ENCODE data around the gene CDYL2. TPM values are rescaled to one million over a fixed set of nuclear protein-coding genes. Genes with fewer than 3 reads are reported as not detected.
"Not testable (repeated sequence)": the region's sequence is repeated elsewhere in the genome, so short reads cannot be mapped to it uniquely, and the experiment has no call there.

The CDYL2 gene
- total RNA-seq, 2 experiments from 2014 or later: 0.98 to 2.5 TPM

DNA sequence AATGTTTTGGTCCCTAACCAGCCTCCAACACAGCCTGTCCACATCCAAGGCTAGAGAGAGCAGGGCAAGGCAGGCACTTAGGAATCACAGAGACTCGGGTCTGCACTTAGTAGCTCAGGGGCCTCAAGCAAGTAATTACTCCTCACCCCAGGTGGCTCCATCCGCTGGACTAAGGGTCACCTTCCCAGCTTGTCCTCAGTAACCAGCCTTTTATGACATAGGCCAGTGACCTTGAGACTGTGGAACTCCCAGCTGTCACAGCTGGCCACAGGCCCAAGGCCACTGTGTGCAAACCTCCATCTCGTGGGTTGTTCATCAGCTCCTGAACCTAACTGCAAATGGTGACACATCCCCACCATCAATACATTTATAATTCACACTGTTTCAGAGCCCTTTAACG, 68.6 kb downstream of the CDYL2 start:
- H3K4me2 ChIP-seq (ENCODE audit: low read length): no peak overlapping the region
- no peak overlapping the region for H3K4me3 ChIP-seq (ENCODE audit: low read depth, low read length, poor library complexity, severe bottlenecking)
- intact Hi-C loops (cut with micrococcal nuclease; ENCODE audit: unreplicated experiment): no loop called here
- no peaks in the 10 kb centered on the region for H3K79me2 ChIP-seq (ENCODE audit: insufficient read depth, low read depth, low read length)
- ChIA-PET CTCF (ENCODE audit: unreplicated experiment) (no interaction called here), POLR2A (no interaction called here)
- H3K4me1 ChIP-seq (ENCODE audit: insufficient read depth, low read length, poor library complexity, severe bottlenecking): no peaks in the 10 kb centered on the region
- H3K27ac ChIP-seq (ENCODE audit: low read depth, low read length, poor library complexity, severe bottlenecking): no peak overlapping the region
- no peaks in the 10 kb centered on the region for H3K9me2 ChIP-seq (ENCODE audit: insufficient read depth, low read length)
- no peaks in the 10 kb centered on the region for H3K36me3 ChIP-seq (ENCODE audit: insufficient read depth, low read length)
- no peak for DNase-seq (ENCODE audit: low spot score)
- no peak overlapping the region for H2AFZ ChIP-seq (ENCODE audit: low read length)
- no peak for TF ChIP-seq EZH2phosphoT487 (IDR thresholded peaks at IDR 0.05; ENCODE audit: borderline replicate concordance, low read depth, low read length)
- TF ChIP-seq, protein P1, sequence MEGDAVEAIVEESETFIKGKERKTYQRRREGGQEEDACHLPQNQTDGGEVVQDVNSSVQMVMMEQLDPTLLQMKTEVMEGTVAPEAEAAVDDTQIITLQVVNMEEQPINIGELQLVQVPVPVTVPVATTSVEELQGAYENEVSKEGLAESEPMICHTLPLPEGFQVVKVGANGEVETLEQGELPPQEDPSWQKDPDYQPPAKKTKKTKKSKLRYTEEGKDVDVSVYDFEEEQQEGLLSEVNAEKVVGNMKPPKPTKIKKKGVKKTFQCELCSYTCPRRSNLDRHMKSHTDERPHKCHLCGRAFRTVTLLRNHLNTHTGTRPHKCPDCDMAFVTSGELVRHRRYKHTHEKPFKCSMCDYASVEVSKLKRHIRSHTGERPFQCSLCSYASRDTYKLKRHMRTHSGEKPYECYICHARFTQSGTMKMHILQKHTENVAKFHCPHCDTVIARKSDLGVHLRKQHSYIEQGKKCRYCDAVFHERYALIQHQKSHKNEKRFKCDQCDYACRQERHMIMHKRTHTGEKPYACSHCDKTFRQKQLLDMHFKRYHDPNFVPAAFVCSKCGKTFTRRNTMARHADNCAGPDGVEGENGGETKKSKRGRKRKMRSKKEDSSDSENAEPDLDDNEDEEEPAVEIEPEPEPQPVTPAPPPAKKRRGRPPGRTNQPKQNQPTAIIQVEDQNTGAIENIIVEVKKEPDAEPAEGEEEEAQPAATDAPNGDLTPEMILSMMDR (conservative IDR thresholded peaks at IDR 0.05; ENCODE audit: low read length): no peak
- H3K9me3 ChIP-seq (ENCODE audit: low read length): 0 out of 2 replicates have a peak, but pooled peaks cover 7% of the 10 kb centered on the region
- no peaks in the 10 kb centered on the region for H4K20me1 ChIP-seq (ENCODE audit: insufficient read depth, low read length)
- no TSS peak for BruUV-seq (replicated peaks)

DNA sequence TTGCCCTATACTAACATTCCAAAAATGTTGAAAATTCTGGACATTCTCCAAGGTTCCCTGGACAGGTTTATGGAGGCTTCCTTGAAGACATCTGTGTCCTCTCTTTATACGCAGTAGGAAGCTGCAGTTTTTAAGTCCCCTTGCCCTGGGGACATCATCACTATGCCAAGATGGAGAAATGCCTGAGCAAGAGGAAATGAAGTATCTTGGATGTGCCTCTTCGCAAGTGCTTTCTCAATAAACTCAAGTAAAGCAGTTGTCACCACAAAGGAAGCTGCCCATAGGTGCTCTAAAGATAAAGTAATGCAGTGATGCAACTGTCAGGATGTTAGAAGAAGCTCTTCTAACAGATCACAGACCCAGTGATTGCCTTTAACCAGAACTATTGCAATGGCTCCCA, 71.0 kb downstream of the CDYL2 start:
- H3K36me3 ChIP-seq (ENCODE audit: insufficient read depth, low read length): no peaks in the 10 kb centered on the region
- TF ChIP-seq, protein P1 (conservative IDR thresholded peaks at IDR 0.05; ENCODE audit: low read length): no peak
- no peak for TF ChIP-seq EZH2phosphoT487 (IDR thresholded peaks at IDR 0.05; ENCODE audit: borderline replicate concordance, low read depth, low read length)
- H3K9me3 ChIP-seq (ENCODE audit: low read length): no peaks in the 10 kb centered on the region
- no peak overlapping the region for H3K4me2 ChIP-seq (ENCODE audit: low read length)
- DNase-seq (ENCODE audit: low spot score): no peak
- H3K4me3 ChIP-seq (ENCODE audit: low read depth, low read length, poor library complexity, severe bottlenecking): no peak overlapping the region
- H3K79me2 ChIP-seq (ENCODE audit: insufficient read depth, low read depth, low read length): no peaks in the 10 kb centered on the region
- no peak overlapping the region for H3K27ac ChIP-seq (ENCODE audit: low read depth, low read length, poor library complexity, severe bottlenecking)
- no TSS peak for BruUV-seq (replicated peaks)
- no peaks in the 10 kb centered on the region for H3K4me1 ChIP-seq (ENCODE audit: insufficient read depth, low read length, poor library complexity, severe bottlenecking)
- intact Hi-C loops (cut with micrococcal nuclease; ENCODE audit: unreplicated experiment): no loop called here
- no peaks in the 10 kb centered on the region for H3K9me2 ChIP-seq (ENCODE audit: insufficient read depth, low read length)
- H2AFZ ChIP-seq (ENCODE audit: low read length): no peak overlapping the region
- POLR2A ChIA-PET: no interaction called here
- CTCF ChIA-PET (ENCODE audit: unreplicated experiment): no interaction called here
- H4K20me1 ChIP-seq (ENCODE audit: insufficient read depth, low read length): no peaks in the 10 kb centered on the region

DNA sequence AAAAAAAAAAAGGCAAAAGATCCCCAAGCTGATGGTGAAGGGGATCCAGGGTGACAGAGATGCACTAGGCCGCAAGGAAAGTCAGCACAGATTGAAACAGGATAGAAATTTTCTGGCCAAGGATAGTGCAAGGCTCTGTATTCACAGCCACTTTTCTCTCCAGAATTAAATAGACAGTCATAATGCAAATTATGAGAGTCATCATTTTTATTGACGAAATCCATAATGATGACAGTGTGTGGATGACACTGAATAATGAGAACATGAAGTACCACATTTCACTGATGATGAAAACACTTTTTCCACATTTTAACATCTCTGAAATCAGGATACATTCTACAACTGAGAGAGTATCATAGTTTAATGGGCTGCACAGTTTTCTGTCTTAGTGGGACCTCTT, 72.5 kb downstream of the CDYL2 start:
- intact Hi-C loops (cut with micrococcal nuclease; ENCODE audit: unreplicated experiment): no loop called here
- no peak for TF ChIP-seq EZH2phosphoT487 (IDR thresholded peaks at IDR 0.05; ENCODE audit: borderline replicate concordance, low read depth, low read length)
- TF ChIP-seq, protein P1 (conservative IDR thresholded peaks at IDR 0.05; ENCODE audit: low read length): no peak
- Histone ChIP-seq H3K79me2 (ENCODE audit: insufficient read depth, low read depth, low read length) (no peaks in the 10 kb centered on the region), H3K4me3 (ENCODE audit: low read depth, low read length, poor library complexity, severe bottlenecking) (no peak overlapping the region), H3K9me2 (ENCODE audit: insufficient read depth, low read length) (no peaks in the 10 kb centered on the region), H3K36me3 (ENCODE audit: insufficient read depth, low read length) (no peaks in the 10 kb centered on the region), H4K20me1 (ENCODE audit: insufficient read depth, low read length) (no peaks in the 10 kb centered on the region), H3K4me1 (ENCODE audit: insufficient read depth, low read length, poor library complexity, severe bottlenecking) (no peaks in the 10 kb centered on the region), H3K4me2 (ENCODE audit: low read length) (no peak overlapping the region), H3K9me3 (ENCODE audit: low read length) (no peaks in the 10 kb centered on the region), H2AFZ (ENCODE audit: low read length) (no peak overlapping the region), H3K27ac (ENCODE audit: low read depth, low read length, poor library complexity, severe bottlenecking) (no peak overlapping the region)
- POLR2A ChIA-PET: no interaction called here
- no TSS peak for BruUV-seq (replicated peaks)
- CTCF ChIA-PET (ENCODE audit: unreplicated experiment): no interaction called here
- no peak for DNase-seq (ENCODE audit: low spot score)

DNA sequence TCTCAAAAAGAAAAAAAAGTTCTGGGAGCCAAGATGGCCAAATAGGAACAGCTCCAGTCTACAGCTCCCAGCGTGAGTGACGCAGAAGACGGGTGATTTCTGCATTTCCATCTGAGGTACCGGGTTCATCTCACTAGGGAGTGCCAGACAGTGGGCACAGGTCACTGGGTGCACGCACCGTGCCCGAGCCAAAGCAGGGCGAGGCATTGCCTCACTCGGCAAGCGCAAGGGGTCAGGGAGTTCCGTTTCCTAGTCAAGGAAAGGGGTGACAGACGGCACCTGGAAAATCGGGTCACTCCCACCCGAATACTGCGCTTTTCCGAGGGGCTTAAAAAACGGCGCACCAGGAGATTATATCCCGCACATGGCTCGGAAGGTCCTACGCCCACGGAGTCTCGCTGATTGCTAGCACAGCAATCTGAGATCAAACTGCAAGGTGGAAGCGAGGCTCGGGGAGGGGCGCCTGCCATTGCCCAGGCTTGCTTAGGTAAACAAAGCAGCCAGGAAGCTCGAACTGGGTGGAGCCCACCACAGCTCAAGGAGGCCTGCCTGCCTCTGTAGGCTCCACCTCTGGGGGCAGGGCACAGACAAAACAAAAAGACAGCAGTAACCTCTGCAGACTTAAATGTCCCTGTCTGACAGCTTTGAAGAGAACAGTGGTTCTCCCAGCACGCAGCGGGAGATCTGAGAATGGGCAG, 77.2 kb downstream of the CDYL2 start:
- H4K20me1 ChIP-seq (ENCODE audit: insufficient read depth, low read length); H3K4me1 ChIP-seq (ENCODE audit: insufficient read depth, low read length, poor library complexity, severe bottlenecking); CTCF ChIA-PET (ENCODE audit: unreplicated experiment); DNase-seq (ENCODE audit: low spot score); BruUV-seq (replicated peaks); H3K4me2 ChIP-seq (ENCODE audit: low read length); H3K79me2 ChIP-seq (ENCODE audit: insufficient read depth, low read depth, low read length); H3K4me3 ChIP-seq (ENCODE audit: low read depth, low read length, poor library complexity, severe bottlenecking); H3K9me3 ChIP-seq (ENCODE audit: low read length); H3K9me2 ChIP-seq (ENCODE audit: insufficient read depth, low read length); H2AFZ ChIP-seq (ENCODE audit: low read length); intact Hi-C loops (cut with micrococcal nuclease; ENCODE audit: unreplicated experiment); H3K27ac ChIP-seq (ENCODE audit: low read depth, low read length, poor library complexity, severe bottlenecking); POLR2A ChIA-PET; H3K36me3 ChIP-seq (ENCODE audit: insufficient read depth, low read length): not testable (repeated sequence)
